HepG2 (cell line): ENCODE results near the gene PLCXD3. TPM values are rescaled to one million over a fixed set of nuclear protein-coding genes. Genes with fewer than 3 reads are reported as not detected.
"Not testable (repeated sequence)": the region's sequence is repeated elsewhere in the genome, so short reads cannot be mapped to it uniquely, and the experiment has no call there.

ENCODE experiments used
- ATAC-seq: fragments of 200-7000 bp; cut with Tn5 transposase; 3 replicates; pipeline ENCODE4 v1.9.1; 2020; ENCODE audit warnings: mild to moderate bottlenecking, moderate library complexity
- BruUV-seq: library from RNA; stranded (reverse); fragments of 400-500 nt; replicated peaks from 2 replicates; lab custom pipeline; 2021; lab: Mats Ljungman, UMichigan
- CTCF ChIA-PET: fragments of 300-600 bp; formaldehyde crosslinking; extraction: SDS; loops from one replicate; lab custom pipeline; 2021; ENCODE audit warnings: low total read pairs, inconsistent platforms, low intra/inter-chr PET ratio; lab: Yijun Ruan, JAX
- POLR2A ChIA-PET: fragments of 350-600 bp; sonication (Branson Sonifier 250); formaldehyde crosslinking; loops from one replicate; lab custom pipeline; 2020; ENCODE audit warnings: antibody characterized with exemption, inconsistent platforms; lab: Yijun Ruan, JAX
- DNase-seq: peaks from one replicate; pipeline ENCODE4 v3.0.0-alpha.2; 2015; ENCODE audit warnings: low spot score
- FAIRE-seq: peaks from 3 replicates; lab custom pipeline; 2011; peaks lifted over from hg19 to GRCh38; lab: Jason Lieb, UNC
- H2AFZ ChIP-seq: one replicate; pipeline ENCODE4 v1.6.1; 2011; ENCODE audit warnings: low read length, inconsistent platforms
- H3K27ac ChIP-seq: fragments of 300-600 bp; 3 replicates; pipeline ENCODE4 v1.8.0; 2011; ENCODE audit warnings: mixed run types, mild to moderate bottlenecking, mixed read lengths, low read length, inconsistent platforms; ENCODE audit not compliant: insufficient read depth; ENCODE audit errors: extremely low read length
- H3K27me3 ChIP-seq, 2 experiments: fragments of 200-600 bp in 1 of 2; 2 replicates in 1 of 2; 3 replicates in 1 of 2; pipeline versions ENCODE4 v1.6.0 to v1.8.0; 2011; ENCODE audit warnings: low read length in 2 of 2, mild to moderate bottlenecking in 2 of 2, moderate library complexity in 2 of 2, inconsistent platforms in 1 of 2; ENCODE audit not compliant: insufficient read depth in 2 of 2, control insufficient read depth in 1 of 2
- H3K36me3 ChIP-seq, 2 experiments: fragments of 200-600 bp in 1 of 2; replicated peaks in 1 of 2; 2 replicates in 1 of 2; 3 replicates in 1 of 2; pipeline versions ENCODE4 v1.5.1 to v1.8.0; 2011; ENCODE audit warnings: low read length in 2 of 2, inconsistent platforms in 1 of 2; ENCODE audit not compliant: insufficient read depth in 2 of 2, control insufficient read depth in 1 of 2
- H3K4me1 ChIP-seq: 2 replicates; pipeline ENCODE4 v1.5.1; 2012; ENCODE audit warnings: low read length, inconsistent platforms; ENCODE audit not compliant: insufficient read depth
- H3K4me2 ChIP-seq: 2 replicates; pipeline ENCODE4 v1.6.0; 2011; ENCODE audit warnings: low read depth, low read length, inconsistent platforms
- H3K4me3 ChIP-seq, 3 experiments: fragments of 200-600 bp in 1 of 3; sonication (generic), shearing (Covaris generic) in 1 of 3; replicated peaks in 1 of 3; 2 replicates each; pipeline ENCODE4 v1.5.1; 2011 to 2016; ENCODE audit warnings: low read length in 3 of 3, inconsistent platforms in 2 of 3, low read depth in 2 of 3, mild to moderate bottlenecking in 2 of 3, control low read depth in 1 of 3, mixed read lengths in 1 of 3; ENCODE audit not compliant: insufficient read depth in 1 of 3
- H3K79me2 ChIP-seq: one replicate; pipeline ENCODE4 v1.6.1; 2011; ENCODE audit warnings: low read length, inconsistent platforms; ENCODE audit not compliant: insufficient read depth
- H3K9ac ChIP-seq: 2 replicates; pipeline ENCODE4 v1.6.0; 2011; ENCODE audit warnings: mild to moderate bottlenecking, low read depth, low read length, inconsistent platforms; ENCODE audit not compliant: insufficient read depth
- H3K9me3 ChIP-seq: 2 replicates; pipeline ENCODE4 v1.5.1; 2012; ENCODE audit warnings: mild to moderate bottlenecking, low read length
- H4K20me1 ChIP-seq: 2 replicates; pipeline ENCODE4 v1.6.0; 2011; ENCODE audit warnings: inconsistent platforms, mild to moderate bottlenecking, low read length, moderate library complexity; ENCODE audit not compliant: insufficient read depth
- ESRRA ChIP-seq: sonication (generic); formaldehyde crosslinking; IDR thresholded peaks from 2 replicates; pipeline ENCODE4 v1.5.1; 2020; ENCODE audit warnings: mild to moderate bottlenecking, low read depth, missing genetic modification reagents
- GTF2F1 ChIP-seq: fragments of 150-350 bp; IDR thresholded peaks from 2 replicates; pipeline ENCODE4 v1.6.1; 2014; ENCODE audit warnings: low read length
- JUNB ChIP-seq: sonication (generic); formaldehyde crosslinking; IDR thresholded peaks from 2 replicates; pipeline ENCODE4 v1.8.0; 2022; ENCODE audit warnings: missing genetic modification reagents, mild to moderate bottlenecking, borderline replicate concordance
- POLR2G ChIP-seq: fragments of 200-400 bp; formaldehyde crosslinking; IDR thresholded peaks from 2 replicates; pipeline ENCODE4 v1.6.1; 2018; ENCODE audit warnings: mild to moderate bottlenecking, low read depth, low read length, moderate library complexity
- RBAK ChIP-seq: sonication (generic); formaldehyde crosslinking; IDR thresholded peaks from 2 replicates; pipeline ENCODE4 v1.5.1; 2020; ENCODE audit warnings: mild to moderate bottlenecking, missing genetic modification reagents
- REPIN1 ChIP-seq: sonication (generic); formaldehyde crosslinking; IDR thresholded peaks from 2 replicates; pipeline ENCODE4 v1.8.0; 2022; ENCODE audit warnings: missing genetic modification reagents, low read depth, mild to moderate bottlenecking, borderline replicate concordance
- SMAD3 ChIP-seq: sonication (generic); formaldehyde crosslinking; IDR thresholded peaks from 2 replicates; pipeline ENCODE4 v1.4.0; 2020; ENCODE audit warnings: missing genetic modification reagents
- ZFP36L2 ChIP-seq: sonication (generic); formaldehyde crosslinking; IDR thresholded peaks from 2 replicates; pipeline ENCODE4 v1.4.0; 2020; ENCODE audit warnings: missing genetic modification reagents
- ZFP37 ChIP-seq: sonication (generic); formaldehyde crosslinking; IDR thresholded peaks from 2 replicates; pipeline ENCODE4 v1.4.0; 2020; ENCODE audit warnings: missing genetic modification reagents, borderline replicate concordance
- ZNF138 ChIP-seq: sonication (generic); formaldehyde crosslinking; IDR thresholded peaks from 2 replicates; pipeline ENCODE4 v1.5.0; 2020; ENCODE audit warnings: mild to moderate bottlenecking, low read depth, missing genetic modification reagents
- ZNF143 ChIP-seq: sonication (generic); formaldehyde crosslinking; IDR thresholded peaks from 2 replicates; pipeline ENCODE4 v1.4.0; 2020; ENCODE audit warnings: missing genetic modification reagents
- ZNF234 ChIP-seq: sonication (generic); formaldehyde crosslinking; conservative IDR thresholded peaks from 2 replicates; pipeline ENCODE4 v1.5.1; 2020; ENCODE audit warnings: mild to moderate bottlenecking, missing genetic modification reagents
- WGBS: methylation state at CpG from one replicate; pipeline ENCODE4 v1.1.6; 2017; ENCODE audit warnings: low lambda C conversion rate; 5-methylcytosine and 5-hydroxymethylcytosine counted together
- in situ Hi-C: cut with HindIII; loops from 2 replicates; pipeline ENCODE4 v1.10.0; 2017; ENCODE audit warnings: low pct_unique_long_range_greater_than_20kb; ENCODE audit not compliant: extremely low pct_ligation_motif_present
- intact Hi-C: fragments of 100-400 bp; cut with micrococcal nuclease; formaldehyde crosslinking; loops from one replicate; pipeline ENCODE4 v1.10.0; 2022; ENCODE audit not compliant: unreplicated experiment
- polyA plus RNA-seq, 8 experiments: library from polyadenylated mRNA; depleted of rRNA in 3 of 8; stranded (reverse) in 7 of 8; unstranded in 1 of 8; fragments of >200 nt; fragmentation: Illumina TruSeq in 4 of 8; extraction: Trizol in 4 of 8; gene quantifications; 2 replicates each; pipeline versions ENCODE4 v1.2.1 to v1.2.3, GENCODE V29; 2011 to 2016; ENCODE audit warnings: low read depth in 4 of 8, missing spikeins in 1 of 8, mixed read lengths in 1 of 8; ENCODE audit not compliant: insufficient read depth in 1 of 8
- total RNA-seq, 5 experiments: library from RNA; depleted of rRNA; stranded (reverse); fragments of >200 nt; fragmentation: Illumina TruSeq; extraction: Trizol; gene quantifications; 2 replicates each; pipeline ENCODE4 v1.2.3, GENCODE V29; 2016; ENCODE audit warnings: low read depth in 1 of 5
- TF ChIP-seq, protein P1 (sequence below): sonication (generic); formaldehyde crosslinking; IDR thresholded peaks from 2 replicates; pipeline ENCODE4 v1.4.0; 2020; ENCODE audit warnings: missing genetic modification reagents; ENCODE audit errors: not compliant biosample characterization

Gene PLCXD3
- total and polyA plus RNA-seq, 2 of the 13 experiments (the other 11 are each of a cell fraction or from before 2014, with no cell fraction given) = not detected

DNA sequence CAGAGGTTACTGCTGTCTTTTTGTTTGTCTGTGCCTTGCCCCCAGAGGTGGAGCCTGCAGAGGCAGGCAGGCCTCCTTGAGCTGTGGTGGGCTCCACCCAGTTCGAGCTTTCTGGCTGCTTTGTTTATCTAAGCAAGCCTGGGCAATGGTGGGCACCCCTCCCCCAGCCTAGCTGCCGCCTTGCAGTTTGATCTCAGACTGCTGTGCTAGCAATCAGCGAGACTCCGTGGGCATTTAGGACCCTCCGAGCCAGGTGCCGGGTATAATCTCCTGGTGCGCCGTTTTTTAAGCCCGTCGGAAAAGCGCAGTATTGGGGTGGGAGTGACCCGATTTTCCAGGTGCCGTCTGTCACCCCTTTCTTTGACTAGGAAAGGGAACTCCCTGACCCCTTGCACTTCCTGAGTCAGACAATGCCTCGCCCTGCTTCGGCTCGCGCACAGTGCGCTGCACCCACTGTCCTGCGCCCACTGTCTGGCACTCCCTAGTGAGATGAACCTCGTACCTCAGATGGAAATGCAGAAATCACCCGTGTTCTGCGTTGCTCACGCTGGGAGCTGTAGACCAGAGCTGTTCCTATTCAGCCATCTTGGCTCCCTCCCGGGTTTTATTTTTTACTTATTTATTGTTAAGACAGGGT lies 16.8 kb downstream of the PLCXD3 start:
- in situ Hi-C loops, intact Hi-C loops, H3K4me3 ChIP-seq, H2AFZ ChIP-seq, H3K27me3 ChIP-seq, H3K36me3 ChIP-seq, H3K4me2 ChIP-seq, ATAC-seq, H3K27ac ChIP-seq, BruUV-seq, FAIRE-seq, CTCF ChIA-PET, H3K9me3 ChIP-seq, H3K79me2 ChIP-seq, H4K20me1 ChIP-seq, H3K9ac ChIP-seq, H3K4me1 ChIP-seq, DNase-seq, POLR2A ChIA-PET: not testable (repeated sequence)
- WGBS = 75% methylated on average over 22 of the region's 24 CpGs

DNA sequence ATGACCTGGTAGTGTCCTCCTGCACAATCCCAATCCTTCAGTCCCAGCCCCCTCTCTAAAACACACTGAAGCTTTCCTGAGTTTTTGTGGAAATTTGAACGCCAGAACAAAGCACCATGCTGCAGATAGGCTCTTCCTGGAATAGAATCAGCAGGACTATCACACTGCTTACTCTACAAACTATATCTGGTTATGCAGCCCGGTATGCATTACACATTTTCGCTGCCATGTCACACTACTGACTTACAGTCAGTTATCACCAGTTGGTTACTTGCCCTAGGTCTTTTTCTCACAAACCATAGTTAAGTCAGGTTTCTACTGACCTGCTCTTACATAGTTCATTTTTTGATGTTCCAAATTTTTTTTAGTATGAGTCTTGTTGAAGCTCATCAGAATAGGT lies 24.9 kb downstream of the PLCXD3 start:
- intact Hi-C loops (no loop called here), in situ Hi-C loops (no loop called here)
- FAIRE-seq = no peak
- Histone ChIP-seq H3K4me1 (no peaks in the 10 kb centered on the region), H4K20me1 (no peaks in the 10 kb centered on the region), H3K4me2 (no peak overlapping the region), H3K9me3 (no peaks in the 10 kb centered on the region), H3K27me3 (no peaks in the 10 kb centered on the region), H3K27ac (no peak overlapping the region), H2AFZ (no peak overlapping the region), H3K4me3 (no peak overlapping the region), H3K9ac (no peak overlapping the region), H3K36me3 (no peaks in the 10 kb centered on the region), H3K79me2 (no peaks in the 10 kb centered on the region)
- BruUV-seq = no TSS peak
- DNase-seq = no peak
- no peak for ATAC-seq
- ChIA-PET POLR2A (no interaction called here), CTCF (no interaction called here)
- TF ChIP-seq ZNF234 (CRISPR knock-in tag) (no peak), ZNF143 (CRISPR knock-in tag) (no peak), REPIN1 (no peak), JUNB (CRISPR knock-in tag) (no peak), RBAK (CRISPR knock-in tag) (no peak), ZFP37 (no peak), GTF2F1 (no peak), SMAD3 (CRISPR knock-in tag) (no peak), ESRRA (CRISPR knock-in tag) (no peak), ZNF138 (no peak), POLR2G (no peak), ZFP36L2 (CRISPR knock-in tag) (no peak)
- TF ChIP-seq, protein P1, sequence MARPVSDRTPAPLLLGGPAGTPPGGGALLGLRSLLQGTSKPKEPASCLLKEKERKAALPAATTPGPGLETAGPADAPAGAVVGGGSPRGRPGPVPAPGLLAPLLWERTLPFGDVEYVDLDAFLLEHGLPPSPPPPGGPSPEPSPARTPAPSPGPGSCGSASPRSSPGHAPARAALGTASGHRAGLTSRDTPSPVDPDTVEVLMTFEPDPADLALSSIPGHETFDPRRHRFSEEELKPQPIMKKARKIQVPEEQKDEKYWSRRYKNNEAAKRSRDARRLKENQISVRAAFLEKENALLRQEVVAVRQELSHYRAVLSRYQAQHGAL (CRISPR knock-in tag) = no peak
- WGBS = 6% methylated on average over 3 of the region's 3 CpGs
